Thymus (tissue), 11 donors: ENCODE measurements around the gene CLDN5. TPM values are rescaled to one million over a fixed set of nuclear protein-coding genes. Genes with fewer than 3 reads are reported as not detected.

ENCODE experiments used
- DNase-seq, 9 donors: peaks; one replicate each; pipeline ENCODE4 v3.0.0-alpha.2; 2013; ENCODE audit warnings: low spot score in 9 of 9, low read depth in 6 of 9, missing footprints in 1 of 9
- H3K27ac ChIP-seq, 2 donors: one replicate each; pipeline ENCODE4 v1.5.1; 2013; ENCODE audit warnings: control low read depth in 1 of 2, low read depth in 1 of 2, low read length in 1 of 2, mild to moderate bottlenecking in 1 of 2, moderate library complexity in 1 of 2
- H3K27me3 ChIP-seq, 2 donors: one replicate each; pipeline ENCODE4 v1.5.1; 2013; ENCODE audit warnings: low read length in 1 of 2; ENCODE audit not compliant: control insufficient read depth in 2 of 2, insufficient read depth in 1 of 2
- H3K36me3 ChIP-seq, 2 donors: one replicate each; pipeline ENCODE4 v1.5.1; 2013; ENCODE audit warnings: low read length in 1 of 2, mild to moderate bottlenecking in 1 of 2, moderate library complexity in 1 of 2; ENCODE audit not compliant: control insufficient read depth in 2 of 2, insufficient read depth in 2 of 2
- H3K4me1 ChIP-seq, 2 donors: one replicate each; pipeline ENCODE4 v1.5.1; 2013; ENCODE audit warnings: low read length in 2 of 2; ENCODE audit not compliant: control insufficient read depth in 2 of 2, insufficient read depth in 2 of 2
- H3K4me3 ChIP-seq, 2 donors: one replicate each; pipeline ENCODE4 v1.5.1; 2013; ENCODE audit warnings: low read length in 2 of 2, control low read depth in 1 of 2, mild to moderate bottlenecking in 1 of 2
- H3K9me3 ChIP-seq, 2 donors: one replicate each; pipeline ENCODE4 v1.5.1; 2013; ENCODE audit warnings: low read length in 1 of 2, mild to moderate bottlenecking in 1 of 2; ENCODE audit not compliant: control insufficient read depth in 2 of 2, insufficient read depth in 1 of 2
- WGBS: extraction: QIAGEN DNeasy Blood & Tissue Kit; methylation state at CpG from one replicate; pipeline ENCODE4 v1.1.7; 2013; 5-methylcytosine and 5-hydroxymethylcytosine counted together
- polyA plus RNA-seq: library from polyadenylated mRNA; stranded (reverse); fragments of 200-250 nt; gene quantifications from one replicate; pipeline ENCODE4 v1.2.3, GENCODE V29; 2013
- total RNA-seq: library from RNA; stranded (reverse); fragments of 120-200 nt; gene quantifications from one replicate; pipeline ENCODE4 v1.2.4, GENCODE V29; 2013
- donor health status: healthy.

The CLDN5 gene
- total and polyA plus RNA-seq, 2 donors, result 8.9 to 112 TPM

- Histone ChIP-seq H3K4me1 (no peaks in the 10 kb centered on the region), H3K36me3 (peaks cover 39 to 47% of the 10 kb centered on the region in 2 donors)
- 95% methylated on average over 3 of the region's 3 CpGs for WGBS
These were observed 27.0 kb downstream of the CLDN5 start for GRCh38 chr22:19497245-19497644.

GRCh38 chr22:19496324-19496630 lies 27.9 kb downstream of the CLDN5 start:
- no peaks in the 10 kb centered on the region for H3K4me1 ChIP-seq
- 97% methylated on average over 3 of the region's 3 CpGs for WGBS
- no peaks in the 10 kb centered on the region for H3K27me3 ChIP-seq
- peaks cover 39 to 47% of the 10 kb centered on the region in 2 donors for H3K36me3 ChIP-seq
- no peak overlapping the region for H3K27ac ChIP-seq
- no peak overlapping the region for H3K4me3 ChIP-seq
- no peak for DNase-seq
- H3K9me3 ChIP-seq, result no peaks in the 10 kb centered on the region

More at GRCh38 chr22:19497245-19497644, 27.0 kb downstream of the CLDN5 start:
- DNase-seq, result no peak
- no peak overlapping the region for H3K27ac ChIP-seq
- no peaks in the 10 kb centered on the region for H3K27me3 ChIP-seq
- no peaks in the 10 kb centered on the region for H3K9me3 ChIP-seq
- no peak overlapping the region for H3K4me3 ChIP-seq

GRCh38 chr22:19495562-19496323 lies 28.5 kb downstream of the CLDN5 start:
- Histone ChIP-seq H3K36me3 (peaks cover 39 to 47% of the 10 kb centered on the region in 2 donors), H3K27ac (peak overlapping the region in 1 of 2 donors; percentile 9), H3K4me3 (no peak overlapping the region), H3K9me3 (no peaks in the 10 kb centered on the region), H3K4me1 (no peaks in the 10 kb centered on the region), H3K27me3 (no peaks in the 10 kb centered on the region)
- DNase-seq, result peak in 1 of 9 donors; percentile 22
- WGBS, result 90% methylated on average over 5 of the region's 5 CpGs

GRCh38 chr22:19494676-19495173 lies 29.5 kb downstream of the CLDN5 start:
- Histone ChIP-seq H3K4me1 (no peaks in the 10 kb centered on the region), H3K27me3 (no peaks in the 10 kb centered on the region), H3K4me3 (no peak overlapping the region), H3K36me3 (peaks cover 36 to 43% of the 10 kb centered on the region in 2 donors), H3K9me3 (no peaks in the 10 kb centered on the region), H3K27ac (no peak overlapping the region)
- 98% methylated on average over 6 of the region's 6 CpGs for WGBS
- no peak for DNase-seq

- WGBS, result 97% methylated on average over 8 of the region's 8 CpGs
- no peak for DNase-seq
- H3K9me3 ChIP-seq, result no peaks in the 10 kb centered on the region
- H3K4me1 ChIP-seq, result no peaks in the 10 kb centered on the region
- no peak overlapping the region for H3K27ac ChIP-seq
- no peak overlapping the region for H3K4me3 ChIP-seq
- H3K27me3 ChIP-seq, result no peaks in the 10 kb centered on the region
- peaks cover 31 to 44% of the 10 kb centered on the region in 2 donors for H3K36me3 ChIP-seq
These were observed 30.1 kb downstream of the CLDN5 start for GRCh38 chr22:19494001-19494560.

- Histone ChIP-seq H3K27ac (no peak overlapping the region), H3K4me1 (no peaks in the 10 kb centered on the region), H3K4me3 (no peak overlapping the region), H3K27me3 (no peaks in the 10 kb centered on the region), H3K9me3 (no peaks in the 10 kb centered on the region), H3K36me3 (peaks cover 23 to 45% of the 10 kb centered on the region in 2 donors)
- 96% methylated on average over 6 of the region's 6 CpGs for whole genome bisulfite sequencing
- DNase-seq, result no peak
These were observed 31.6 kb downstream of the CLDN5 start for GRCh38 chr22:19492504-19493174.

GRCh38 chr22:19490628-19491230 lies 33.5 kb downstream of the CLDN5 start:
- WGBS, result 98% methylated on average over 5 of the region's 5 CpGs
- H3K36me3 ChIP-seq, result peaks cover 11 to 34% of the 10 kb centered on the region in 2 donors
- H3K27me3 ChIP-seq, result no peaks in the 10 kb centered on the region
- H3K4me1 ChIP-seq, result no peaks in the 10 kb centered on the region
- DNase-seq, result no peak
- H3K27ac ChIP-seq, result no peak overlapping the region
- H3K9me3 ChIP-seq, result no peaks in the 10 kb centered on the region
- no peak overlapping the region for H3K4me3 ChIP-seq

- DNase-seq, result no peak
- Histone ChIP-seq H3K4me1 (no peaks in the 10 kb centered on the region), H3K9me3 (no peaks in the 10 kb centered on the region)
These were observed 35.0 kb downstream of the CLDN5 start for GRCh38 chr22:19488884-19489843.

More at GRCh38 chr22:19488884-19489843, 35.0 kb downstream of the CLDN5 start:
- WGBS, result 98% methylated on average over 7 of the region's 7 CpGs
- H3K36me3 ChIP-seq, result peaks cover 13 to 38% of the 10 kb centered on the region in 2 donors
- H3K27ac ChIP-seq, result no peak overlapping the region
- H3K4me3 ChIP-seq, result no peak overlapping the region
- no peaks in the 10 kb centered on the region for H3K27me3 ChIP-seq
